IMR-90 (cell line): Measurements from ENCODE around the gene CCDC92. TPM values are rescaled to one million over a fixed set of nuclear protein-coding genes. Genes with fewer than 3 reads are reported as not detected.

Experiments
- ATAC-seq: fragments of 200-7000 bp; cut with Tn5 transposase; 2 replicates; pipeline ENCODE4 v1.9.1; 2020; ENCODE audit warnings: low read depth, mild to moderate bottlenecking, moderate library complexity
- BruUV-seq: library from RNA; stranded (reverse); fragments of 400-500 nt; replicated peaks from 2 replicates; lab custom pipeline; 2021; lab: Mats Ljungman, UMichigan
- CTCF ChIA-PET: fragments of 300-600 bp; formaldehyde crosslinking; extraction: SDS; loops from one replicate; lab custom pipeline; 2021; ENCODE audit warnings: antibody characterized with exemption; lab: Yijun Ruan, JAX
- POLR2A ChIA-PET: fragments of 300-600 bp; sonication (Branson Sonifier 250); formaldehyde crosslinking; loops from one replicate; lab custom pipeline; 2022; ENCODE audit warnings: antibody characterized with exemption; ENCODE audit not compliant: unreplicated experiment; lab: Charles Lee
- DNase-seq: peaks from one replicate; pipeline ENCODE4 v3.0.0; 2013
- H2AFZ ChIP-seq: replicated peaks from 2 replicates; pipeline ENCODE3; 2013; ENCODE audit warnings: low read length, mild to moderate bottlenecking; ENCODE audit not compliant: poor library complexity
- H2AK5ac ChIP-seq: 2 replicates; pipeline ENCODE4 v1.6.1; 2013; ENCODE audit warnings: low read depth, low read length, inconsistent platforms
- H2AK9ac ChIP-seq: replicated peaks from 2 replicates; pipeline ENCODE3; 2013; ENCODE audit warnings: mild to moderate bottlenecking, low read depth, low read length, moderate library complexity; ENCODE audit not compliant: poor library complexity
- H2BK120ac ChIP-seq: 2 replicates; pipeline ENCODE4 v1.6.1; 2013; ENCODE audit warnings: low read depth, low read length, inconsistent platforms
- H2BK15ac ChIP-seq: 3 replicates; pipeline ENCODE4 v1.6.1; 2013; ENCODE audit warnings: low read depth, low read length, inconsistent platforms
- H2BK20ac ChIP-seq: 2 replicates; pipeline ENCODE4 v1.6.1; 2013; ENCODE audit warnings: low read depth, mild to moderate bottlenecking, inconsistent platforms, low read length, moderate library complexity
- H2BK5ac ChIP-seq: 2 replicates; pipeline ENCODE4 v1.6.1; 2013; ENCODE audit warnings: mild to moderate bottlenecking, low read depth, low read length, inconsistent platforms; ENCODE audit not compliant: poor library complexity, severe bottlenecking
- H3K14ac ChIP-seq: replicated peaks from 2 replicates; pipeline ENCODE4 v1.6.1; 2013; ENCODE audit warnings: low read depth, low read length, inconsistent platforms
- H3K18ac ChIP-seq: 2 replicates; pipeline ENCODE4 v1.6.1; 2013; ENCODE audit warnings: low read depth, low read length, control low read depth
- H3K23ac ChIP-seq: 2 replicates; pipeline ENCODE4 v1.6.1; 2013; ENCODE audit warnings: low read depth, low read length, inconsistent platforms
- H3K27ac ChIP-seq: 2 replicates; pipeline ENCODE4 v1.5.1; 2013; ENCODE audit warnings: mild to moderate bottlenecking, control low read depth, low read length; ENCODE audit not compliant: insufficient read depth
- H3K27me3 ChIP-seq: 2 replicates; pipeline ENCODE4 v1.6.1; 2013; ENCODE audit warnings: low read length; ENCODE audit not compliant: control insufficient read depth, insufficient read depth
- H3K36me3 ChIP-seq: 2 replicates; pipeline ENCODE4 v1.6.1; 2013; ENCODE audit warnings: low read length, mixed read lengths; ENCODE audit not compliant: control insufficient read depth, insufficient read depth
- H3K4ac ChIP-seq: 2 replicates; pipeline ENCODE4 v1.6.1; 2013; ENCODE audit warnings: low read depth, low read length, inconsistent platforms
- H3K4me1 ChIP-seq: 2 replicates; pipeline ENCODE4 v1.6.1; 2013; ENCODE audit warnings: low read length, mixed read lengths; ENCODE audit not compliant: control insufficient read depth, insufficient read depth
- H3K4me2 ChIP-seq: 2 replicates; pipeline ENCODE4 v1.6.1; 2013; ENCODE audit warnings: low read depth, mild to moderate bottlenecking, control low read depth, low read length, moderate library complexity
- H3K4me3 ChIP-seq: 2 replicates; pipeline ENCODE4 v1.5.1; 2013; ENCODE audit warnings: low read depth, mild to moderate bottlenecking, control low read depth, low read length, moderate library complexity; ENCODE audit not compliant: insufficient read depth
- H3K56ac ChIP-seq: 2 replicates; pipeline ENCODE4 v1.6.1; 2013; ENCODE audit warnings: low read length, inconsistent platforms; ENCODE audit not compliant: insufficient read depth; ENCODE audit errors: extremely low read depth
- H3K79me1 ChIP-seq, 2 experiments: 2 replicates each; pipeline ENCODE4 v1.6.1; 2013; ENCODE audit warnings: low read length in 2 of 2, inconsistent platforms in 1 of 2, low read depth in 1 of 2
- H3K9ac ChIP-seq: 2 replicates; pipeline ENCODE4 v1.6.1; 2013; ENCODE audit warnings: low read depth, low read length, control low read depth
- H3K9me1 ChIP-seq: 2 replicates; pipeline ENCODE4 v1.6.1; 2013; ENCODE audit warnings: low read length, inconsistent platforms; ENCODE audit not compliant: insufficient read depth
- H3K9me3 ChIP-seq: 2 replicates; pipeline ENCODE4 v1.6.1; 2013; ENCODE audit warnings: low read length; ENCODE audit not compliant: control insufficient read depth, insufficient read depth
- H4K20me1 ChIP-seq: 2 replicates; pipeline ENCODE4 v1.6.1; 2013; ENCODE audit warnings: low read length, inconsistent platforms; ENCODE audit not compliant: insufficient read depth
- H4K5ac ChIP-seq: 2 replicates; pipeline ENCODE4 v1.6.1; 2013; ENCODE audit warnings: mild to moderate bottlenecking, low read depth, low read length, control low read depth
- H4K8ac ChIP-seq, 2 experiments: 2 replicates each; pipeline ENCODE4 v1.6.1; 2013; ENCODE audit warnings: low read depth in 2 of 2, low read length in 2 of 2, control low read depth in 1 of 2, inconsistent platforms in 1 of 2
- H4K91ac ChIP-seq: 2 replicates; pipeline ENCODE4 v1.6.1; 2013; ENCODE audit warnings: low read depth, low read length, inconsistent platforms; ENCODE audit not compliant: insufficient read depth
- BHLHE40 ChIP-seq: fragments of 150-350 bp; IDR thresholded peaks from 2 replicates; pipeline ENCODE4 v1.6.1; 2016; ENCODE audit warnings: mild to moderate bottlenecking, low read depth, low read length
- CEBPB ChIP-seq: IDR thresholded peaks from 2 replicates; pipeline ENCODE4 v1.6.1; 2012; ENCODE audit warnings: low read depth, low read length, improper control_type of control experiment
- CHD1 ChIP-seq: IDR thresholded peaks from 2 replicates; pipeline ENCODE4 v1.6.1; 2012; ENCODE audit warnings: low read depth, low read length, improper control_type of control experiment
- MAFK ChIP-seq: IDR thresholded peaks from 2 replicates; pipeline ENCODE4 v1.6.1; 2012; ENCODE audit warnings: low read depth, low read length, improper control_type of control experiment
- MAZ ChIP-seq: IDR thresholded peaks from 2 replicates; pipeline ENCODE4 v1.6.1; 2012; ENCODE audit warnings: low read depth, mild to moderate bottlenecking, low read length, improper control_type of control experiment, moderate library complexity, borderline replicate concordance
- MXI1 ChIP-seq: IDR thresholded peaks from 2 replicates; pipeline ENCODE4 v1.6.1; 2012; ENCODE audit warnings: low read depth, mild to moderate bottlenecking, low read length, moderate library complexity, borderline replicate concordance
- NFE2L2 ChIP-seq: fragments of 150-350 bp; IDR thresholded peaks from 2 replicates; pipeline ENCODE4 v1.6.1; 2016; ENCODE audit warnings: low read depth, mild to moderate bottlenecking, low read length
- POLR2A ChIP-seq: IDR thresholded peaks from 2 replicates; pipeline ENCODE4 v1.6.1; 2012; ENCODE audit warnings: mild to moderate bottlenecking, low read depth, low read length
- RAD21 ChIP-seq: IDR thresholded peaks from 2 replicates; pipeline ENCODE4 v1.6.1; 2012; ENCODE audit warnings: low read length, improper control_type of control experiment
- RCOR1 ChIP-seq: IDR thresholded peaks from 2 replicates; pipeline ENCODE4 v1.6.1; 2012; ENCODE audit warnings: mild to moderate bottlenecking, low read length, improper control_type of control experiment; ENCODE audit not compliant: insufficient replicate concordance
- RFX5 ChIP-seq: IDR thresholded peaks from 2 replicates; pipeline ENCODE4 v1.8.0; 2012; ENCODE audit warnings: low read depth, mild to moderate bottlenecking, low read length, moderate library complexity
- SMC3 ChIP-seq: fragments of 150-350 bp; IDR thresholded peaks from 2 replicates; pipeline ENCODE4 v1.6.1; 2016; ENCODE audit warnings: low read depth, mild to moderate bottlenecking, antibody characterized with exemption, low read length, moderate library complexity
- WGBS, 2 experiments: methylation state at CpG; one replicate each; pipeline versions ENCODE4 v1.1.5 to v1.1.7; 2013; ENCODE audit warnings: missing lambda C conversion rate in 2 of 2; ENCODE audit not compliant: insufficient read length in 1 of 2; ENCODE audit errors: extremely low coverage in 2 of 2; 5-methylcytosine and 5-hydroxymethylcytosine counted together
- dilution Hi-C: fragments of 300-500 bp; cut with HindIII; formaldehyde crosslinking; loops from one replicate; pipeline ENCODE4 v1.14.3; 2018; ENCODE audit warnings: low sequenced_read_pairs; ENCODE audit not compliant: unreplicated experiment
- in situ Hi-C: fragments of 300-500 bp; cut with MboI; formaldehyde crosslinking; loops from 3 replicates; pipeline ENCODE4 v1.14.3; 2019; ENCODE audit warnings: low sequenced_read_pairs, inconsistent platforms, mixed read lengths
- intact Hi-C: fragments of 100-400 bp; cut with micrococcal nuclease; formaldehyde crosslinking; loops from 2 replicates; pipeline ENCODE4 v1.10.0; 2022
- polyA plus RNA-seq, 3 experiments: library from polyadenylated mRNA; depleted of rRNA; stranded (reverse); fragments of >200 nt; gene quantifications; 2 replicates each; pipeline ENCODE4 v1.2.3, GENCODE V29; 2012; ENCODE audit warnings: low replicate concordance in 1 of 3
- total RNA-seq: library from RNA; depleted of rRNA; stranded (reverse); fragments of >200 nt; gene quantifications from 2 replicates; pipeline ENCODE4 v1.2.3, GENCODE V29; 2012
- TF ChIP-seq, protein P1 (sequence below): conservative IDR thresholded peaks from 2 replicates; pipeline ENCODE4 v1.5.1; 2012; ENCODE audit warnings: mild to moderate bottlenecking, low read depth, low read length, improper control_type of control experiment
- TF ChIP-seq, protein P2 (sequence below): fragments of 150-350 bp; IDR thresholded peaks from 2 replicates; pipeline ENCODE4 v1.6.1; 2016; ENCODE audit warnings: low read depth, mild to moderate bottlenecking, low read length, moderate library complexity, borderline replicate concordance
- TF ChIP-seq, protein P3 (sequence below): fragments of 150-350 bp; IDR thresholded peaks from 2 replicates; pipeline ENCODE4 v1.6.1; 2017; ENCODE audit warnings: mild to moderate bottlenecking, antibody characterized with exemption, low read length, low read depth

Gene CCDC92
- total and polyA plus RNA-seq, 2 of the 4 experiments (the other 2 are of a cell fraction) = 5.7 to 55.5 TPM

DNA sequence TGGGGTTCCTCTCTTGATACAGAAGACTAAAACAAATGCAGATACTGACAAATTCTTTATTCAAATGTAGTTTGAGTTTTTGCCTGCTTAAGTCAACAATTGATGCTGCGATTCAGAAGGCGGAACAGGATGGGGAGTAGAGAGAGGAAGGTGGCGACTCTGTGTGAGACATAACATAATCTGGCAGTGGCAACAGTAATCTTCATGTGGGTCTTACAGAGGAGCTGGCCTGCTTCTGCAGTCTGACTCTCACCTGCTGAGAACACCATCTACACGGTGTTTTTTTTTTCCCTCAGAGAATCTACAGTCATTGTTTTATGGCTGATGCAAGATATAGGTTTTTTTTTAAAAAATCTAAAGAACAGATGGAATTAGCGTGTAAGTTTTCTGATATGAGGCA is 10.1 kb downstream of the CCDC92 start:
- ATAC-seq (no peak), DNase-seq (no peak)
- POLR2A ChIA-PET = no interaction called here
- H3K9me3 ChIP-seq = no peaks in the 10 kb centered on the region
- no peak overlapping the region for H3K14ac ChIP-seq
- H3K27me3 ChIP-seq = no peaks in the 10 kb centered on the region
- no peak overlapping the region for H4K8ac ChIP-seq
- no peak overlapping the region for H3K4ac ChIP-seq
- H4K91ac ChIP-seq = no peak overlapping the region
- no peak overlapping the region for H3K4me2 ChIP-seq
- no peak overlapping the region for H3K9ac ChIP-seq
- H2BK15ac ChIP-seq = no peak overlapping the region
- no peak for TF ChIP-seq RFX5
- TF ChIP-seq RCOR1 = no peak
- no peak for TF ChIP-seq MXI1
- no peak for TF ChIP-seq POLR2A
- TF ChIP-seq, protein P1, sequence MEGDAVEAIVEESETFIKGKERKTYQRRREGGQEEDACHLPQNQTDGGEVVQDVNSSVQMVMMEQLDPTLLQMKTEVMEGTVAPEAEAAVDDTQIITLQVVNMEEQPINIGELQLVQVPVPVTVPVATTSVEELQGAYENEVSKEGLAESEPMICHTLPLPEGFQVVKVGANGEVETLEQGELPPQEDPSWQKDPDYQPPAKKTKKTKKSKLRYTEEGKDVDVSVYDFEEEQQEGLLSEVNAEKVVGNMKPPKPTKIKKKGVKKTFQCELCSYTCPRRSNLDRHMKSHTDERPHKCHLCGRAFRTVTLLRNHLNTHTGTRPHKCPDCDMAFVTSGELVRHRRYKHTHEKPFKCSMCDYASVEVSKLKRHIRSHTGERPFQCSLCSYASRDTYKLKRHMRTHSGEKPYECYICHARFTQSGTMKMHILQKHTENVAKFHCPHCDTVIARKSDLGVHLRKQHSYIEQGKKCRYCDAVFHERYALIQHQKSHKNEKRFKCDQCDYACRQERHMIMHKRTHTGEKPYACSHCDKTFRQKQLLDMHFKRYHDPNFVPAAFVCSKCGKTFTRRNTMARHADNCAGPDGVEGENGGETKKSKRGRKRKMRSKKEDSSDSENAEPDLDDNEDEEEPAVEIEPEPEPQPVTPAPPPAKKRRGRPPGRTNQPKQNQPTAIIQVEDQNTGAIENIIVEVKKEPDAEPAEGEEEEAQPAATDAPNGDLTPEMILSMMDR = no peak
- TF ChIP-seq MAZ = no peak
- no peak for TF ChIP-seq CHD1
- TF ChIP-seq BHLHE40 = no peak
- TF ChIP-seq RAD21 = no peak
- TF ChIP-seq, protein P2, sequence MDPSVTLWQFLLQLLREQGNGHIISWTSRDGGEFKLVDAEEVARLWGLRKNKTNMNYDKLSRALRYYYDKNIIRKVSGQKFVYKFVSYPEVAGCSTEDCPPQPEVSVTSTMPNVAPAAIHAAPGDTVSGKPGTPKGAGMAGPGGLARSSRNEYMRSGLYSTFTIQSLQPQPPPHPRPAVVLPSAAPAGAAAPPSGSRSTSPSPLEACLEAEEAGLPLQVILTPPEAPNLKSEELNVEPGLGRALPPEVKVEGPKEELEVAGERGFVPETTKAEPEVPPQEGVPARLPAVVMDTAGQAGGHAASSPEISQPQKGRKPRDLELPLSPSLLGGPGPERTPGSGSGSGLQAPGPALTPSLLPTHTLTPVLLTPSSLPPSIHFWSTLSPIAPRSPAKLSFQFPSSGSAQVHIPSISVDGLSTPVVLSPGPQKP = no peak
- no peak for TF ChIP-seq SMC3
- TF ChIP-seq NFE2L2 = no peak
- TF ChIP-seq CEBPB = no peak
- TF ChIP-seq, protein P3, sequence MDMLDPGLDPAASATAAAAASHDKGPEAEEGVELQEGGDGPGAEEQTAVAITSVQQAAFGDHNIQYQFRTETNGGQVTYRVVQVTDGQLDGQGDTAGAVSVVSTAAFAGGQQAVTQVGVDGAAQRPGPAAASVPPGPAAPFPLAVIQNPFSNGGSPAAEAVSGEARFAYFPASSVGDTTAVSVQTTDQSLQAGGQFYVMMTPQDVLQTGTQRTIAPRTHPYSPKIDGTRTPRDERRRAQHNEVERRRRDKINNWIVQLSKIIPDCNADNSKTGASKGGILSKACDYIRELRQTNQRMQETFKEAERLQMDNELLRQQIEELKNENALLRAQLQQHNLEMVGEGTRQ = no peak
- TF ChIP-seq MAFK = no peak
- no peak overlapping the region for H2AK5ac ChIP-seq
- intact Hi-C loops (no loop called here), in situ Hi-C loops (no loop called here), dilution Hi-C loops (no loop called here)
- no peak overlapping the region for H3K27ac ChIP-seq
- no peak overlapping the region for H3K23ac ChIP-seq
- peaks cover 2% of the 10 kb centered on the region; the same call in 1 of the 2 replicates for H3K36me3 ChIP-seq
- no peak overlapping the region for H3K4me3 ChIP-seq
- H3K4me1 ChIP-seq = peaks cover 8% of the 10 kb centered on the region; the same call in 1 of the 2 replicates
- no peak overlapping the region for H2BK20ac ChIP-seq
- no peak overlapping the region for H2AFZ ChIP-seq
- no peak overlapping the region for H2BK120ac ChIP-seq
- H2BK5ac ChIP-seq = no peak overlapping the region
- H2AK9ac ChIP-seq = no peak overlapping the region
- H4K5ac ChIP-seq = no peak overlapping the region
- H4K20me1 ChIP-seq = peaks cover 14% of the 10 kb centered on the region; the same call in 1 of the 2 replicates
- CTCF ChIA-PET = no interaction called here
- H3K56ac ChIP-seq = no peak overlapping the region
- peaks cover 37 to 76% of the 10 kb centered on the region in 2 experiments for H3K79me1 ChIP-seq
- H3K9me1 ChIP-seq = peaks cover 20% of the 10 kb centered on the region
- WGBS, 2 experiments = no CpG with 5 or more reads among the region's 5 CpGs
- no peak overlapping the region for H3K18ac ChIP-seq
- BruUV-seq = no TSS peak
